ENCODE results near the gene ZNF385B.
"Not testable (repeated sequence)": the region's sequence is repeated elsewhere in the genome, so short reads cannot be mapped to it uniquely, and the experiment has no call there.

Gene ZNF385B

DNA sequence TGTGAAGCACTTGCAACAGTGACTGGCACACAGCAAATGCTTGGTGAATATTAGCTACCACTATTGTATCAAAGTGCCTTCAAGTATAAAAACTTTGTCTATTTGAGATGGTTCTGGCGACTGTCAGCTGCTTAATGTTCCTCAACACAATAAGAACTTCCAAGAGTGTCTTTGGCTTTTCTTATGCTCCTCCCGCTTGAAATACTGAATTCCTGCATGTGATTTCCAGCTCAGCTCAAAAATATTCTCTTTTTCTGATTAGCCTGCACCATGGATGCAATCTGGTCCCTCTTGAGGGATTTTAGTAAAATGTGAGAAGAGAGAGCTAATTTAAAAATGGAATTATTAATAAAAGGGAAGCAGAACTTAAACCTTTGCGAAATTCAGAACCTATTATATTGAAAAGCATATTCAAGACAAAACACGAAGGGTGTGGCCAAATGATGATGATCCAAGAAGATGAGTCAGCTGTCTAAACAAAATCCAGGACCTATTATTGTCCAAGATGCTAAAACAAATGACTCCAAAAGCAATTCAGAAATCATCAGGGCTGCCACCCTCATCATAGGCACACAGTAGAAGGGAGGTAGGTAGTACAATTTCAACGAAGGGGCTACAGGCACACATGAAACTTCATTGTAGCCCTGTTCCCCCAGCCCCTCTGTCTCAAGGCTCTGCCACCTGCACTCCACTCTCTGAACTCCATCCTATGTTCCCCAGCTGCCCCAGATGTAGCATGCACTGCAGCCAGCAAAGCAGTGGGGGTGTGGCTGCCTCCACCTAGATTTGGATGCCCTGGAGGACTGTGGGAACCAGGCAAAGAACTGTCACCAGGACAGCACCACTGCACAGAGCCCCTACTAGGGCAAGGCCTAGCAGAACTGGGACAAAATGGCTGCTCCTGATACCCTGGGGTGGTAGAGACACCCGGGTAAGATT, 190.1 kb downstream of the ZNF385B start:
- peak; percentile 29 for DNase-seq

DNA sequence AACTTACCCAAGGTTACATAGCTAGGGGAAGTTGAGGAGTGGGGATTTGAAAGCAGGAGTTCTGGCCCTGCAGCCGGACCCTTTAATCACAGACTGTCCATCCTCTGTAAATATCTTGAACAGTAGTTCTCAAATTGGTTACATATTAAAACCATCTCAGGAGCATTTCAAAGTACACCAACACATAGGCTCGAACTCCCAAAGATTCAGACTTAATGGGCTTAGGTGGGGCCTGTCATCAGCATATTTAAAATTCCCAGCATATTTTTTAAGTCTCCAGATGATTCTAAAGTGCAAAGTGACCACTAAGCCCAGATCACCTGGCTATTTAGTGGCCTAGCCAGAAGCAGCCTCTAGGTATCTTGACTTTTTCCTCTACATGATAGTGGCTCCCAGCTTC, 192.2 kb downstream of the ZNF385B start:
- no peak for DNase-seq

GRCh38 chr2:179664972-179665812, 196.2 kb downstream of the ZNF385B start:
- peak; percentile 96 for DNase-seq

DNA sequence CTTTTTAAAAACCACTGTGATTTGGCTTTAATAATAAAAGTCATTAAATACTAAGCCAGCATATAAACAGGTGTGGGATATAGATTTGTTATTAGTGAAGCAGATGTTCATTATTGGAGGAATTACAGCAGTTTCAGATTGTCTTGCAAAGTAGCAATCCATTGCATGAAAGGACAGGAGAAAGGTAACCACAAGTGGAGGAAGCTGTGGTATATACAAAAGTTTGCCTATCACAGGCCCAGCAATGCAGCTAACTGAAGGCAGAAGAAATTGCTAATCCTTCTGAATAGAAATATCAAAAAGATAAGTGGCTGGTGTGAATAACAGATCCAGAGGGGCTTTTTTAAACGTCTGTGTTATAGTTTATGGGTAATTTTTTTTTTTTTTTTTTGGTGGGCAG, 199.4 kb downstream of the ZNF385B start:
- no peak for DNase-seq

GRCh38 chr2:179657068-179657595, 204.3 kb downstream of the ZNF385B start:
- DNase-seq: no peak

GRCh38 chr2:179655627-179656026, 205.8 kb downstream of the ZNF385B start:
- no peak for DNase-seq

GRCh38 chr2:179654806-179655205, 206.6 kb downstream of the ZNF385B start:
- no peak for DNase-seq

DNA sequence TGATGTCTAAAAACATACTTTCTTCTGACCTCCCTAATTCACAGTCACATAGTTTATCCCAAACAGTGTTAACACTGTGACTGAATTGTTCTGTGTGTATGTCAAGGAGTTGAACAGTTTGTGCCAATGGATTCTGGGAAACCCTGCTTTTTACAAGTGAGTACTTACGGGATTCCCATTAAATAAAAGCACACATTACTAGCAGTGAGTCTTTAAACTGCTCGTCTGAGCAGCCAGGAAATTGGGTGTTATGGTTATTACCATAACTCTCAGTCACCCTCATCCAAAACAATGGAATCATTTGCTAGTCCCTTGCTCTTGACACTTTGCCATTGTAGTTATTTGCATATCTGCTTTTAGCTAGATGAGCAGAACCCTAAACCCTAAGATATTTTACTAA, 209.1 kb downstream of the ZNF385B start:
- no peak for DNase-seq

- no peak for DNase-seq
Measured at GRCh38 chr2:179650420-179650819, 211.0 kb downstream of the ZNF385B start.

GRCh38 chr2:179646862-179647587, 214.4 kb downstream of the ZNF385B start:
- DNase-seq: no peak

GRCh38 chr2:179646173-179646769, 215.1 kb downstream of the ZNF385B start:
- no peak for DNase-seq

DNA sequence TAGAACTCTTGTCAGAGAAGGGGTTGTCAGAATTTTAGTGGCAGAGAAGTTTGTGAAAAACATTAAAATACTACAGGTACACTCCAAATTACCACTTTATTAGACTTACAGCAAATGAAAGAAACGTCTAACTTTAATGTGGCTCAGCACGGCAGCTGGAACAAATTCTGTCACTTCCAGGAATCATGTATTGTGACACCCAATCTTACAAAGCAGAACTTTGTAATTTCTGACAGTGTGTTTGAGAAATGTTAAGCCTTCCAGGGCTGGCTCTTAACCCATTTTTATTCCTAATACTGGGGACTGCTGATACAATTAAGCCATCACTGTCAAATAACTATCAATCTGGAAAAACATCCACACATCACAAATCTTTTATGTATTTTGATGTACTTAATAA, 216.4 kb downstream of the ZNF385B start:
- no peak for DNase-seq

DNA sequence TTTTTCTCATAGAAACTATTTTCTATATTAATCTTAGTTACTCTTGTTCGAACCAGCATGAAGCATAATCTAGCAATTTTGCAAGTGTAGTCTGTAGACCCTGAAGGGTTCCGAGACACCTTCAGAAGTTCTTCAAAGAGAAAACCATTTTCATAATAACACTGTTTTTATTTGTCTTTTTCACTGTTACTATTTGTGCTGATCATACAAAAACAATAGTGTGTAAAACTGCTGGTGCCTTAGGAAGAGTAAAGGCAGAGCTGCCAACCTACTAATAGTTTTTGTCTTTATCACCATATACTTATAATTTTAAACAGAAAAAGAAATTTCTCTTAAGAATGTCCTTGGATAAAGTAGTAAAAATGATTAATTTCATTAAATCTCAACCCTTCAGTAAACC, 218.9 kb downstream of the ZNF385B start:
- DNase-seq: no peak

DNA sequence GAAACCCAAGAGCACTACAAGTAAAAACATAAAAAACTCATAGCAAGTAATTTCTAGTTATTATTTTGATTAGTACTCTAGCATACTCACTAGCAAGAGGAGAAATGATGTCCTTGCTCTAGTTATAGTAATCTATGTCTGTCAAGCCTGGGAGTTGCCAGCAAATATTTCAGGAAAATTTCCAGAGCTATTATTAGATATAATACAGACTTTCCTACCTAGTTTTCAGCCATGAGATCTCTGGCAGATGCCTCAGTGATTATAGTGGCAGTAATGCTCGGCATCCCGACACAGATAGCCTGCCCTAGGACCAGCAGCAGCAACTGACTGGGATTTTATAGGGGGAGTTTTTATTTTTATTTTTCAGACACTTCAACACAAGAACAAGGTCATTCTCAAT, 224.4 kb downstream of the ZNF385B start:
- no peak for DNase-seq

GRCh38 chr2:179636100-179636980, 225.1 kb downstream of the ZNF385B start:
- no peak for DNase-seq

- not testable (repeated sequence) for DNase-seq
Measured at GRCh38 chr2:179631769-179632385, 229.5 kb downstream of the ZNF385B start.

DNA sequence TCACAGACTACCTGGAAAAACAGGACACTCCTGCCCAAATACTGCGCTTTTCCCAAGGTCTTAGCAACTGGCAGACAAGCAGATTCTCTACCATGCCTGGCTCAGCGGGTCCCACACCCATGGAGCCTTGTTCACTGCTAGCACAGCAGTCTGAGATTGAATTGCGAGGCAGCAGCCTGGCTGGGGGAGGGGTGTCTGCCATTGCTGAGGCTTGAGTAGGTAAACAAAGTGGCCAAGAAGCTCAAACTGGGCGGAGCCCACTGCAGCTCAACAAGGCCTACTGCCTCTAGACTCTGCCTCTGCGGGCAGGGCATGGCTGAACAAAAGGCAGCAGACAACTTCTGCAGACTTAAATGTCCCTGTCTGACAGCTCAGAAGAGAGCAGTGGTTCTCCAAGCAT, 231.6 kb downstream of the ZNF385B start:
- not testable (repeated sequence) for DNase-seq

- DNase-seq: no peak
Measured at GRCh38 chr2:179626261-179626660, 235.2 kb downstream of the ZNF385B start.

GRCh38 chr2:179622635-179623300, 238.6 kb downstream of the ZNF385B start:
- no peak for DNase-seq

- no peak for DNase-seq
Measured at GRCh38 chr2:179622112-179622511, 239.3 kb downstream of the ZNF385B start.
